Measurements from ENCODE around the gene MVB12A. TPM values are rescaled to one million over a fixed set of nuclear protein-coding genes. Genes with fewer than 3 reads are reported as not detected.

MVB12A gene
- total and polyA plus RNA-seq, 9 of the 15 experiments (the other 6 are each of a cell fraction or from before 2014, with no cell fraction given), result 1.2 to 46.2 (median 22.4) TPM

DNA sequence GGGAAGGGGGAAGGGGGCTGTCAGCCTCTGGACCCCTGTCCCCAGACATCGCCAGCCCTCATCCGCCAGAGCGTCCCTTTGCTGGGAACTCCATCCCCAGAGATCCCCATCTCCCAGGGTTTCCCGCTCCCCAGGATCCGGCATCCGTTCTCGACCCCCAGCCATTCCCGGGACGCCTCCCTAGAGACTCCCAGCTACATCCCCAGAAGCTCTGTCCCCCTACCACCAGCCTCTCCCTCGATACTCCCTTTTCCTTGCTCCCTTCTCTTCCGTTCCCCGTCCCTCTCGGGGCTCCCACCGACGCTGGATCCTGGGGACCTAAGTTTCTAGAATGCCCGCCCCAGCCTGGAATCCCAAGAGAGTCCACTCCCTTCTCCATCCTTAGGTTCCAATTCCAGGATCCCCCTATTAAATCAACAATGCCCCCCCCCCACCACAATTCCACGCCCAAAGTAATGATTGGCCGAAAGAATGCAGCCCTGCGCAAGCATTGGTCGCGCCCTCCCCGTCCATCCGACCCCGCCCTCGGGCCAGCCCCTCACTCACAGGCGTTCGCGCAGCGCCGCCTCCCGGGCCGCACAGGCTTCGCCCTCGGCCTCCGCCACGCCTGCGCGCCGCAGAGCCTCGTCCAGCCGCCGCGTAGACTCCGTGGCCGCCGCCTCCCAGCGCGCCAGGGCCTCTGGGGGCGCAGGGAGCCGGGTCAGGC is 29.0 kb upstream of the MVB12A start (continued):
- TF ChIP-seq CREB3L1 (IDR thresholded peaks at IDR 0.05; ENCODE audit: borderline replicate concordance, low read depth) (no peak), HNRNPLL (IDR thresholded peaks at IDR 0.05; ENCODE audit: low read depth, low read length, poor library complexity, severe bottlenecking) (peak; percentile 92), HSF4 (CRISPR knock-in tag; IDR thresholded peaks at IDR 0.05; ENCODE audit: borderline replicate concordance) (no peak), LEF1 (IDR thresholded peaks at IDR 0.05) (no peak), RUNX1 (IDR thresholded peaks at IDR 0.05; ENCODE audit: low read depth) (no peak), ARID1B (IDR thresholded peaks at IDR 0.05) (peak; percentile 33; the same call in 1 of the 2 replicates), PYGO2 (tag; IDR thresholded peaks at IDR 0.05) (no peak), HIVEP1 (CRISPR knock-in tag; IDR thresholded peaks at IDR 0.05) (no peak), CLOCK (CRISPR knock-in tag; IDR thresholded peaks at IDR 0.05; ENCODE audit: borderline replicate concordance) (no peak), CBFA2T2 (conservative IDR thresholded peaks at IDR 0.05) (no peak), MITF (IDR thresholded peaks at IDR 0.05) (no peak), CC2D1A (IDR thresholded peaks at IDR 0.05) (0 out of 2 replicates have a peak, but pooled peaks have one; percentile 24), ZNF444 (CRISPR knock-in tag; IDR thresholded peaks at IDR 0.05) (no peak), POLR2G (IDR thresholded peaks at IDR 0.05; ENCODE audit: low read depth, low read length) (peak; percentile 70), ZNF445 (CRISPR knock-in tag; IDR thresholded peaks at IDR 0.05; ENCODE audit: low read depth) (no peak), ELF2 (CRISPR knock-in tag; IDR thresholded peaks at IDR 0.05) (no peak), E2F6 (IDR thresholded peaks at IDR 0.05; ENCODE audit: borderline replicate concordance in 1 of 2, extremely low read depth in 1 of 2, insufficient read depth in 1 of 2, insufficient read length in 1 of 2, low read depth in 1 of 2, low read length in 1 of 2, poor library complexity in 1 of 2, severe bottlenecking in 1 of 2) (peak; percentile 47 to 90), ZNF780A (CRISPR knock-in tag; IDR thresholded peaks at IDR 0.05) (no peak), U2AF1 (optimal IDR thresholded peaks at IDR 0.05; ENCODE audit: low read depth, low read length) (no peak), TAL1 (IDR thresholded peaks at IDR 0.05) (no peak), SMC3 (conservative IDR thresholded peaks at IDR 0.05; ENCODE audit: insufficient read depth, low read depth, low read length) (peak; percentile 43; the same call in 1 of the 2 replicates)
- TF ChIP-seq, protein P1, sequence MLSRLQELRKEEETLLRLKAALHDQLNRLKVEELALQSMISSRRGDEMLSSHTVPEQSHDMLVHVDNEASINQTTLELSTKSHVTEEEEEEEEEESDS (CRISPR knock-in tag; IDR thresholded peaks at IDR 0.05), result no peak
